Measurements from ENCODE around the gene PCDHA2. TPM values are rescaled to one million over a fixed set of nuclear protein-coding genes. Genes with fewer than 3 reads are reported as not detected.
"Not testable (repeated sequence)": the region's sequence is repeated elsewhere in the genome, so short reads cannot be mapped to it uniquely, and the experiment has no call there.

The PCDHA2 gene
- total and polyA plus RNA-seq, 2 of the 8 experiments (the other 6 are each of a cell fraction or from before 2014, with no cell fraction given), result 0.86 to 1.9 TPM

DNA sequence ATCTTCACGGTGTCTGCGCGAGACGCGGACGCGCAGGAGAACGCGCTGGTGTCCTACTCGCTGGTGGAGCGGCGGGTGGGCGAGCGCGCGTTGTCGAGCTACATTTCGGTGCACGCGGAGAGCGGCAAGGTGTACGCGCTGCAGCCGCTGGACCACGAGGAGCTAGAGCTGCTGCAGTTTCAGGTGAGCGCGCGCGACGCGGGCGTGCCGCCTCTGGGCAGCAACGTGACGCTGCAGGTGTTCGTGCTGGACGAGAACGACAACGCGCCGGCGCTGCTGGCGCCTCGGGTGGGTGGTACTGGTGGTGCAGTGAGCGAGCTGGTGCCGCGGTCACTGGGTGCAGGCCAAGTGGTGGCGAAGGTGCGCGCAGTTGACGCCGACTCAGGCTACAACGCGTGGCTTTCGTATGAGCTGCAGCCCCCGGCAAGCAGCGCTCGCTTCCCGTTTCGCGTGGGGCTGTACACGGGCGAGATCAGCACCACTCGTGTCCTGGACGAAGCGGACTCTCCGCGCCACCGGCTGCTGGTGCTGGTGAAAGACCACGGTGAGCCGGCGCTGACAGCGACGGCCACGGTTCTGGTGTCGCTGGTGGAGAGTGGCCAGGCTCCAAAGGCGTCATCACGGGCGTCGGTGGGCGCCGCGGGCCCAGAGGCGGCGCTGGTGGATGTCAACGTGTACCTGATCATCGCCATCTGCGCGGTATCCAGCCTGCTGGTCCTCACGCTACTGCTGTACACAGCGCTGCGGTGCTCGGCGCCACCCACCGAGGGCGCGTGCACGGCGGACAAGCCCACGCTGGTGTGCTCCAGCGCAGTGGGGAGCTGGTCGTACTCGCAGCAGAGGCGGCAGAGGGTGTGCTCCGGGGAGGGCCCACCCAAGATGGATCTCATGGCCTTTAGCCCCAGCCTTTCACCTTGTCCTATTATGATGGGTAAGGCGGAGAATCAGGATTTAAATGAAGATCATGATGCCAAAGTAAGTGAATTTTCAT lies 35.2 kb downstream of the PCDHA2 start:
- H2BK15ac ChIP-seq (ENCODE audit: low read length); H4K91ac ChIP-seq (replicated peaks; ENCODE audit: insufficient read length, low read length); H3K18ac ChIP-seq (ENCODE audit: extremely low read depth, low read length); H3K23ac ChIP-seq (ENCODE audit: insufficient read length); FAIRE-seq; H3K79me2 ChIP-seq (ENCODE audit: control insufficient read depth in 1 of 2, insufficient read depth in 2 of 2, low read length in 2 of 2); H3K36me3 ChIP-seq (ENCODE audit: control insufficient read depth in 2 of 4, insufficient read depth in 4 of 4, low read length in 3 of 4); H4K8ac ChIP-seq (ENCODE audit: extremely low read depth, insufficient read depth, low read length); H2AK5ac ChIP-seq (ENCODE audit: low read depth, low read length); H3K9ac ChIP-seq (replicated peaks in 1 of 4; ENCODE audit: extremely low read depth in 1 of 4, low read depth in 3 of 4, low read length in 3 of 4); H3K4me1 ChIP-seq (replicated peaks in 1 of 4; ENCODE audit: control insufficient read depth in 3 of 4, insufficient read depth in 4 of 4, low read length in 3 of 4); H3K56ac ChIP-seq (replicated peaks; ENCODE audit: insufficient read length, low read depth, low read length); H4K5ac ChIP-seq (ENCODE audit: insufficient read length, low read depth, low read length); H2BK120ac ChIP-seq (replicated peaks; ENCODE audit: low read depth, low read length); H4K20me1 ChIP-seq (replicated peaks in 1 of 2; ENCODE audit: control insufficient read depth in 1 of 2, insufficient read depth in 2 of 2, low read length in 2 of 2); H3K14ac ChIP-seq (ENCODE audit: insufficient read length); H2AFZ ChIP-seq (ENCODE audit: low read length); H3K23me2 ChIP-seq (ENCODE audit: low read depth, low read length); H3K4ac ChIP-seq (replicated peaks; ENCODE audit: insufficient read length, low read depth, low read length); H3K27ac ChIP-seq (ENCODE audit: low read depth, low read length); H3K27me3 ChIP-seq (replicated peaks in 1 of 4; ENCODE audit: control insufficient read depth in 3 of 4, extremely low read depth in 1 of 4, insufficient read depth in 3 of 4, low read length in 3 of 4); H2BK12ac ChIP-seq (ENCODE audit: low read depth, low read length); H3K4me3 ChIP-seq (ENCODE audit: extremely low read depth in 1 of 4, insufficient read depth in 2 of 4, low read depth in 3 of 4, low read length in 4 of 4); H3K4me2 ChIP-seq (ENCODE audit: insufficient read depth in 1 of 2, low read depth in 2 of 2, low read length in 2 of 2); H3K79me1 ChIP-seq (ENCODE audit: low read depth, low read length); H2BK20ac ChIP-seq (ENCODE audit: low read length); DNase-seq (ENCODE audit: low read depth in 1 of 2, low spot score in 2 of 2); H2BK5ac ChIP-seq (ENCODE audit: low read depth, low read length): not testable (repeated sequence)
- peaks cover 0 to 11% of the 10 kb centered on the region in 2 experiments; a peak in 1 of 4 replicates for H3K9me3 ChIP-seq (ENCODE audit: insufficient read depth in 2 of 2, low read depth in 1 of 2, low read length in 1 of 2)
- 95% methylated on average over 94 of the region's 106 CpGs; no CpG with 5 or more reads in 1 of the 2 experiments for WGBS, 2 experiments (ENCODE audit: extremely low coverage in 1 of 2, insufficient coverage in 1 of 2, insufficient read length in 1 of 2, insufficient replicate concordance in 2 of 2, low coverage in 1 of 2, low lambda C conversion rate in 2 of 2, missing lambda C conversion rate in 1 of 2)
- ChIA-PET POLR2A (ENCODE audit: partially characterized antibody) (interaction anchor here (0.7 to 1.2 kb wide), 2 partner anchors 10 to 22 kb away, joined by 3 read pairs; no protein-coding TSS in a partner anchor), CTCF (ENCODE audit: partially characterized antibody) (interaction anchor here (0.6 to 6.0 kb wide), 11 partner anchors 9 to 393 kb away, joined by 3 to 58 read pairs (median 7); partner anchors contain the start of genes PCDHA12, PCDHA4, PCDHA8 and PCDHB1)
